Hematopoietic multipotent progenitor cell treated with erythropoietin and hydrocortisone succinate and interleukin-3 and kit ligand, for 8 days (in vitro differentiated cells): ENCODE measurements around the gene ETFB.

Source experiments
- DNase-seq: peaks from one replicate; pipeline ENCODE4 v3.0.0-alpha.2; 2015

Gene ETFB

DNA sequence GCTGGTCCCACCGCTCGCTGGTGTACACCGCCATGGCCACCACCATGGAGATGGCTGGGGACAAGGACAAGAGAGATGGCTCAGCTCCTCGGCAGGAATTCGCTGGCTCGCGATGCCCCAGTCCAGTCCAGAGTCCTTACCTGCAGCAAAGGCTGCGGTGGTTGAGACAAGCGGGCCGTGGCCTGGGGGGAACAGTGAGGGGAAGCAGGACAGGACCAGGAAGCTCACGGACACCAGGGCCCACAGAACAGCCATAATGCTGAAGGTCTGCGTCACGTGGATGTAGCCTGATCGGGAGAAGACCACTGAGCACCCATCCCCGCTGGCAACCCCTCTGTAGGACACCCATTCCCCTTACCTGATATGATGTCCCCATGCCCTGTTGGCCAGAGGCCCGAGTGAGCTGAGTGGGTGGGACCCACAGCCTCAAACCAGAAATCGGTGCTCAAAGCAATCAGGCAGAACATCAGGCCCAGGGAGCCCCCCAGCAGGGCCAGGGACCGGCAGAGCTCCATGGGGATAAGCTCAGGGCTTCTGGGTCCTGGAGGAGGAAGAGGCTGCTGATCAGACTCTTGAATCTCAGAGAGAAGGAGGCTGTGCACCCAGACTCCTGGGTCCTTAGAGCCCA, 5.9 kb upstream of the ETFB start:
- no peak for DNase-seq

DNA sequence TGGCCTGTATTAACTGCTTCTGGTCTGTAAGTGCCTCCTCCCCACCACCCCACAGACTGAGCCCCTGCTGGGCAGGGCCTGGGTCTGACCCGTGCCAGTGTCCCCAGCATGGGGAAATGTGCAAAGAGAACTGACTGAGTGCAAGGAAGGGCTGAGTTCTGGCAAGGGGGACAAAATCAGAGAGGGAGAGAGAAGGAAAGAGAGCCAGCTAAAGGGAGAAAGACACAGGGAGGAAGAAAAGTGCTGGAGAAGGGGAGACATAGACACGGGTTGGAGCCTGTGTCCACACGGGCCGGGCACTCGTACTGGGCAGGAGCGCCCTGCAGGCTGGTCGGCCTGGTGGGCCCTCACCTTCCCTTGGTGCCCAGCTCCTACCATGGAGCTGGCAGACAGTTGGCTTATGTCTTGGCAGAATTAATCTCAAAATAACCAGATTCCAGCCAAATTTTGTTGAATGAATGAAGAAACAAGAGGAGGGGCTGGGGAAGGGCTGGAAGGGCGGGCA, 5.0 kb upstream of the ETFB start:
- DNase-seq = no peak

DNA sequence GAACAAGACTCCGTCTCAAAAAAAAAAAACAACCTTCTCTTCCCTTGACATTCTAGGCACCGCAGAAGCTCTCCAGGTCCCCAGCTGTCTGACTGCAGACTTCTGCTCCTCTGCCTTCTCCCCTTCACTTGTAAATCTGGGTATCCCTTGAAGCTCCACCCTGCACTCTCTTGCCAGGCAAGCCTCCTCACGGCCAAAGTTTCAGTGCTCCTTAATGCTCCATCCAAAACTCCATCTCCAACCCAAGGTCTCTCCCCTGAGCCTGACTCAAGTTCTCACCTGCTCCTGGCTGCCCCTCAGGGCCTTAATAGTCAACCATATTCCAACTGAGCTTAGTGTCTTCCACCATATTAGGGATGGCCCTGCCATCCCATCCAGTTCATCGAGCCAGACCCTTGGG, 4.0 kb upstream of the ETFB start:
- no peak for DNase-seq

DNA sequence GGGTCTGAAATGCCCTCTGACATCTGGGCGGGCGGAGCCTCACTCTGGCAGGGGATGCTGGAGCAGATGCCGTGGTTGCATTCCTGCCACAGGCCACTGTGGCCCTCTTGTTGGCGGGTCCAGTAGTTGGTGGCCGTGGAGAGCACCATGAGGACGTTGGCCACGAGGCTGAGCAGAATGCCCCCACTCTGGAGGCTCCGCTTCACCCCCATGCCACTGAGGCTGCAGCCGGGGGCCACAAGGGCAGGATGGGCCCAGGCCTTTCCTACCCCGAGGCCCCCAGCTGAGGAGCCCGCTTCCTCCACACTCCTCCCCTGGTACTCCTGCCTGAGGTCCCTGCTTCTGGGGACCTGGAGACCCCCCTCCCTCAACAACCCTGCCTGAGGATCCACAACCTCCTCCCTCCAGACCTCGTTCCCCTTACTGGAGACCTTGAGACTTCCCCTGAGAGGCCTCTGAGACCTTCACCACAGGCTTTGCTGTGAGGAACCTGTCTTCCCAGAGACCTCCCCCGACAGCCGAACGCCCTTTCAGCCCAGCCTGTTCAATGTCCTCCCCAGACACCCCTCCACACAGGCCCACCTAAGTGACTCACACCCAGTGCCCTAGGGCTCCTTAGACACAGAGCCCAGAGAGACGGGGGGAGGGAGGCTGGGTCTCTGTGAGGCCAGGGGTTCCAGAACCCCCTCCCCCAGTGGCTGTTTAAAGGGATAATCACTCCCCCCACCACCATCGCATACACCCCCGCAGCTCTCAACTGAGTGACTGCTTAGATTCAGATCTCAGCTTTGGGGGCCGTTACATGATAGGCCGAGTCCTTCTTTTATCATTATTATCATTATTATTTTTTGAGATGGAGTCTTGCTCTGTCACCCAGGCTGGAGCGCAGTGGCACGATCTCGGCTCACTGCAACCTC, 2.4 kb upstream of the ETFB start, which contains the start of gene CLDND2:
Gene CLDND2 (minus strand): TSS at position 638 of the 917 bp plus-strand sequence. CDS start 426 bp downstream, at position 212.
- DNase-seq = no peak

- DNase-seq = peak; percentile 97
Measured at GRCh38 chr19:51367565-51368365, 1.6 kb upstream of the ETFB start.

DNA sequence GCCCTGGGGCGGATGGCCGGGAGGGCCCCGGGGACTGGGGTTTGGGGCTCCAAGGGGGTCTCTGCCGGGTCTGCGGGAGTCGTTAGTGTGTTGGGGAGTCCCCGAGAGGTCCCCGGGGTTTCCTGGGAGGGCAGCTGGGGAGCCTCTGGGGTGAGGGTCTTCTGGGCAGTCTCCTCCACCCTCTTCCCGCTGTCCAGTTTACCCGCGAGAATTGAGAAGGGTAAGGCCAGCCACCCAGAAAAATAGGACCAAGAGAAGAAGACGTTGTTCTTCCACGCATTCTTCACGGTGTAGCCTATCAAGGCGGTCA, 1.0 kb upstream of the ETFB start:
- no peak for DNase-seq

DNA sequence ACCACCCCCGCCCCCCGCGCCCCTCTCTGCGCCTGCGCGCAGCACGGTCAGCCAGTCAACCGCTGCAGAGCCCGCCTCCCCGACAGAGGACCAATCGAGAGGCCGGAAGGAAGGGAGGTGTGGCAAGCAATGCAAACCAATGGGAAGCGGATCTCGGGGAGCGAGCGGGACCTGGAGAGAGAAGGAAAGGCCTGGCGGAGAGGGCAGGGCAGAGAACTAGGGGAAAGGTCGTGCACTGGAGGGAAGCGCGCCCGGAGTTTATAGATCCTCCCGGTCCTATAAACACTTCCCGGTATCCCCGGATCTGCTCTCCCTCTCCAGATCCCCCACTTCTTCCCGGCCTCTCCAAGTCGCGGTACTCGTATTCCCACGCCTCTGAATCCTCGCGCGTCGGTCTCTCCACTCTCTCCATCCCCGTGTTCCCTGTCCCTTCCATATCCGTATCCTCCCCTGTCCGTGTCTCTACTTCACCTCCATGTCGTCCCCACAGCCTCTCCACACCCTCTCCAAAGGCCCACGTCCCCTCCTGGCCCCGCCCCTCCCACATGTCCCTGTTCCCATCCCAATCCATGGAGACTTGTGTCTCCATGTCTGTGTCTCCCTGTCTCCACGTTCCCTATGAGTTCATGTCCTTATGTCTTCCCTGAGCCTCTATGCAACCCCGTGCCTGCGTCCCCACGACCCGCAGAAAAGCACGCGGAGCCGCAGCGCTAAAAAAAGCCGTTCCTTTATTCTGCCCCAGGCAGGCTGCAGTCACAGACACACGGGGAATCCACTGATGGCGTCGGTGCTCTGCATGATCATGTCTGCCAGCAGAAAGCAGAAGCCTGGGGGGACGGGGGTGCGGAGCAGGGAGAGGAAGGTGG, 434 bp upstream of the ETFB start:
- peak; percentile 99 for DNase-seq

DNA sequence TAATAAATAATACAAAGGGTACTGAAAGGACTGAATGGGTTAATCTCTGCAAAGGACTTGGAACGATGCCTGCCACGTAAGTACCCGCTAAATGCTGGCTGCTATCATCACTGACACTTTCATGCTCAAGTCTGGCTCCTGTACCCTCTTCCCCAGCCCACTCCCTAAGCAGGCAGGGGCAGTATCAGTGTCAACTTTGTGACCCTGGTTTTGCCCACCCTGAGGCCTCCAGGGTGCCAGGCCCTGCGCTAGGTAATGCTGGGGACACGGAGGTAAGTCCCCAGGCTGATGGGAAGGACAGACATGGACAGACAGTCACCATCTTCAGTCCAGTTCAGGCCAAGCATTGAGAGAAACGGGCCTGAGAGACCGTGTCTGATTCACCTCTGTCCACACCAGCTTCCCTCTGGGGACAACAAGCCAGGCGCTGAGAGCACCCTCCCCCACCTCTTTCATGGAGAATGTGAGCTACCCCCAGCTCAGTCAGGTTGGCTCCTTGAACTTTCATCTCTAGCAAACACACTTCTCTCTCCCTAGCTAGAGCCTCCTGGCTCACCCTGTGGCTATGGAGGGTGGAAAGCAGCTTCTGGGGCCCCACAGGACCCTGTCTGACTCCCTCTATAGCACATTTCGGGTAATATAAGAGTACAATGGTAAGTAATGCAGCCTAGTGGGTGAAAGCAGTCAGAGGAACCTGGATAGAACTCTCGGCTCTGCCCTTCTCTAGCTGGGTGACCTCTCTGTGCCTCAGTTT, 800 bp downstream of the ETFB start:
- peak; percentile 43 for DNase-seq

DNA sequence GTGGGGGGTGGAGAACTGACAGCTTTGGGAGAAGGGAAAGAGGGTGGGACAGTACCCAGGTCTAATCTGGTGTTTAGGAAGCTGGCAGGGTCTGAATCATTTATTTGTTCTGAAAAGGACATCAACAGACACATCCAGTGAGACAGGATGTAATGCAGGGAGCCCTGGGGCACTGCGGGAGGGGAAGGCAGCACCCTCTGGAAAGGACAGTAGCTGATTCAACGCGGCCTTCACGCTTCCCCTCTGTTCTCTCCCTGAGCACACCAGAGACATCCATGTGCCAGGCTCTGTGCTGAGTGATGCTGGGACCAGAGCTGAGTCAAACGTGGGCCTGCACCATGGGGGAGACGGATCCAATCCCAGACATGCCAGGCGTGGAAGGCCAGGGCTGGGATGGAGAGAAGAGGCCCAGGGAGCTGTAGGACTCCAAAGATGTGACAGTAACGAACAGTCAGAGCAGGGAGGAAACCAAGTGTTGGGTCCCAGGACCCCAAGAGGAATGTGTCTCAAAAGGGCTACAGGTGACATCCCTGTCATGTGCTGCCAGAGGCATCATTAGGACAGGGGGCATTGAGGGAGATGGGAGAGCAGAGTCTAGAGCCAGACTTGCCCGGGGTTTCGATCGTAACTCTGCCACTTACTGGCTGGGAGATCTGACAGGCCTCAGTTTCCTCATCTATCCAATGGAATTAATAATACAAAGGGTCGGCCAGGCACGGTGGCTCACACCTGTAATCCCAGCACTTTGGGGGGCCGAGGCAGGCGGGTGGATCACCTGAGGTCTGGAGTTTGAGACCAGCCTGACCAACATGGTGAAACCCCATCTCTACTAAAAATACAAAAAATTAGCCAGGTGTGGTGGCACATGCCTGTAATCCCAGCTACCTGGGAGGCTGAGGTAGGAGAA, 1.7 kb downstream of the ETFB start:
- no peak for DNase-seq

DNA sequence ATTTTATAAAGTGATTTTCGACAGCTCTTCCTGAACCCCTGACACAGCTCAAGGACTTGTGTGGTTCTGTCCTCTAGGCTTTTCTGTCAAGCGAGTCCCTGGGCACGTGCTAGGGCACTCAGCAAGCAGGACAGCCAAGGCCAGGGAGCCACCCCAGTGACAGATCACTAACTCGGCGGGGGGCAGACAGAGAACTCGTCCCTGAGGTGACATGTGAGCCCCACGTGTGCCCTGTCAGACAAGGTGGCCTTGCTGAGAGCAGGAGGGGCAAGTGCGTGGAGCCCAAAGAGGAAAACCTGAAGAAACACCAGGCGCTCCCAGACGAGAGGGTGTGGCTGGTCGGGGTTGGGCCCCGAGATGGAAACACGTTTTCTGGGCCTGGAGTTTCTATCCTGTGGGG, 4.9 kb downstream of the ETFB start:
- no peak for DNase-seq

- DNase-seq = no peak
Measured at GRCh38 chr19:51359294-51359693, 6.9 kb downstream of the ETFB start.

DNA sequence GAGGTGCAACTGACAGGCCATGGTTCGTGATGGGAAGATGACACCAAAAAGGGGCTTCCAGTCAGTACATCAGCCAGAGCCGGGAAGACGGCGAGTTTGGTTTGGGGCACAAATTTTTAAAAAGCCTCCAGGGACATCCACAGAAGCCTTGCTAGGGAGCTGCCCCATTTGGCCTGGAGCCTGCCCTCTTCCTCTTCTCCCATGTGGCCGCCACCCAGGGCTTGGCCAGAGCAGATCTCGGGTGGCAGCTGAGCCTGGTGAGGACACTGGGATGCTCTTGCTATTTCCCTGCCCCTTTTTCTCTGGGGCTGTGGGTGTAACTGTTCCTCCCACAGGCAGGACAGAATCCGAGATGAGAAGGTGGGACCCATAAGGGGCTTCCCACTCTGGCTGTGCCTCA, 8.2 kb downstream of the ETFB start:
- no peak for DNase-seq

GRCh38 chr19:51356159-51356801, 9.9 kb downstream of the ETFB start:
- no peak for DNase-seq

DNA sequence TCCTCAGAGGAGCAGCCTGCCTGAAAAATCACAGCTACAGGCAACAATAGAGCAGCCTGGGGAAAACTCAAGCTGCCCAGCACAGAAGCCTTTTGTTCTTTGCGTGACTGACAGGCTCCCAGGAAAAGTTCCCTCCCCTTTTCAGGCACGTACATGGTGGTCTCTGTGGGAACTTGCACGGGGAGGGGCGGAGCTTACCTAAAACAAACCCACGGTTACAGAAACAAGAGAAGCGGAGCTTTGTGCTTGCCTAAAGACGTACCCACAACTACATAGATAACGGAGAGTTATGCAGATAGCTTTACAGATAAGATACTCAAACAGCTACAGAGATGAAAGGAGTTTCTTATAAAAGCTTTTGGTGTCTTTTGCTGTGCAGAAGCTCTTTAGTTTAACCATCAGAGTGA, 11.4 kb downstream of the ETFB start:
- DNase-seq = no peak

- no peak for DNase-seq
Measured at GRCh38 chr19:51354103-51354741, 12.0 kb downstream of the ETFB start.

GRCh38 chr19:51352783-51353360, 13.3 kb downstream of the ETFB start:
- DNase-seq = no peak

DNA sequence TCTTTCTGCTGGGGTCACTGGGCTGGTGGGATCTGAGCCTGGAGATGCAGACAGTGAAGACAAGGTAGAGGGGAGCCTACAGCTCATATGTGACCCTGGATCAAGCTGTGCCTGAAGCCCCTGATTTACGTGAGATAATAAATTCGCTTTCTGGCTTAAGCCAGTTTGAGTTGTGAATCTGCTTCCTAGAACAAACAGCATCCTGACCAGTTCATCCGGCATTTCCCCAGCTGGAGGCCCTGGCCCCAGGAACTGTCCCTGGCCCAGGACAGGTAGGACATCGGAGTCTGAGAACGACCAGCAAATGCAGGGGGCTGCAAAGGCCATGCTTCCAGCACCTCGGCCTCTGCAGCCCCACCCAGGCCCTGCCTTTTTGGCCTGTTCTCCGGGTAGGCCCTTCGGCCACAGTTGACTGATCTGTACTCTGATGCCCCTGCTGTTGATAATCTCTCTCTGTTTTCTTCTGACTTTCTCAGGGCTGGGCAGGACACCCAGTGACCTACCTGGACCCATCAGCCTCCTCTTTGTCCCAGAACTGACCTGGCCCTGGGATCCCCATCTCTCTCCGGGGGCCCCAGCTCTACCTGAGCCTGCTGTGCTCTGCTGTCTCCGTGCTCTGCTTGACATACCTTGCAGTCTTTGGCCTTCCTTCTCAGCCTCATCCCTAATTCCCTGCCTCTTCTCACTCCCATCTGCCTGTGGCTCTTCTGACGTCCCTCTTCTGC, 14.8 kb downstream of the ETFB start:
- no peak for DNase-seq

GRCh38 chr19:51347209-51347928, 18.8 kb downstream of the ETFB start:
- no peak for DNase-seq
